HS-27A (cell line): ENCODE data around the gene CPLX3.

ENCODE experiments used
- DNase-seq: peaks from one replicate; pipeline ENCODE4 v3.0.0-alpha.2; 2012; ENCODE audit warnings: low read depth, missing footprints

CPLX3 gene

GRCh38 chr15:74844319-74845207 is 18.1 kb downstream of the CPLX3 start:
- DNase-seq: no peak

DNA sequence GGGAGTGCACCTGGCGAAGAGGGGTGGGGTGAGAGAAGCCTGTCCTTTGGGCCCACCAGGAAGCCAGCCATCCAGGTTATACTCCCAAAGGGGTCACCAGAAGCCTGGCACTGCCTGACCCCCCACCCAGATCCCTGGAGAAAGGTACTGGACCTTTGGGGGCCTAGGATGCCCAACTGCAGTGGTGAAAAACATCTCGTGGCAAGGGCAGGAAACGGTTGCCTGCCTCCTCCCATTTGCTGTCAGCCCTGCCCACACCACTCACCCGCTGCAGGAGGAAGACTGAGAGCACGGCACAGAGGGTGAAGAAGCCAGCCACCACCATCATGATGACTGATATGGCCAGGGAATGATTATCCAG is 18.8 kb downstream of the CPLX3 start:
- DNase-seq: no peak

- DNase-seq: no peak
Observed at GRCh38 chr15:74845581-74845980, 19.2 kb downstream of the CPLX3 start.

GRCh38 chr15:74847432-74847831 is 21.0 kb downstream of the CPLX3 start:
- no peak for DNase-seq

- no peak for DNase-seq
Observed at GRCh38 chr15:74850393-74850792, 24.0 kb downstream of the CPLX3 start.

GRCh38 chr15:74851960-74852359 is 25.5 kb downstream of the CPLX3 start:
- DNase-seq: no peak

GRCh38 chr15:74854453-74855022 is 28.1 kb downstream of the CPLX3 start:
- no peak for DNase-seq

GRCh38 chr15:74855857-74856256 is 29.4 kb downstream of the CPLX3 start:
- DNase-seq: no peak

GRCh38 chr15:74856537-74856936 is 30.1 kb downstream of the CPLX3 start:
- DNase-seq: no peak

- DNase-seq: no peak
Observed at GRCh38 chr15:74857082-74857655, 30.7 kb downstream of the CPLX3 start.

- no peak for DNase-seq
Observed at GRCh38 chr15:74857671-74858368, 31.4 kb downstream of the CPLX3 start.

- DNase-seq: no peak
Observed at GRCh38 chr15:74858369-74858740, 31.9 kb downstream of the CPLX3 start.

GRCh38 chr15:74863239-74864056 is 37.0 kb downstream of the CPLX3 start:
- no peak for DNase-seq

DNA sequence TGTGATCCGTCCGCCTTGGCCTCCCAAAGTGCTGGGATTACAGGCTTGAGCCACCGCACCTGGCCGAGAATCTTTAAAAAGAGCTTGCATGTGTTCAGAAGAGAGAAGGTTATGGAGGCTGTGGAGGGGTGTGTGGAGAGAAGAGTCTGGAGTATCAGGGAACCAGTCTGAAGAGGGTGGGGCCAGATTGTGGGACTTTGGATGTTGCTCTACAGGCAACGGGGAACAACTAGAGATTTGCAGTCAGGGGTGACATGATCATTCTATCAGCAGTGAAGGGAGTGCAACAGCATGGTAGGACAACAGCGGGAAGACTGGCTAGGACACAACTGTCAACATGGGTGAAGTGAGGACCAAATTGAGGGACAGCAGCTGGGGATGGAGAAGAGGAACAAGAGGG is 37.9 kb downstream of the CPLX3 start:
- DNase-seq: no peak

DNA sequence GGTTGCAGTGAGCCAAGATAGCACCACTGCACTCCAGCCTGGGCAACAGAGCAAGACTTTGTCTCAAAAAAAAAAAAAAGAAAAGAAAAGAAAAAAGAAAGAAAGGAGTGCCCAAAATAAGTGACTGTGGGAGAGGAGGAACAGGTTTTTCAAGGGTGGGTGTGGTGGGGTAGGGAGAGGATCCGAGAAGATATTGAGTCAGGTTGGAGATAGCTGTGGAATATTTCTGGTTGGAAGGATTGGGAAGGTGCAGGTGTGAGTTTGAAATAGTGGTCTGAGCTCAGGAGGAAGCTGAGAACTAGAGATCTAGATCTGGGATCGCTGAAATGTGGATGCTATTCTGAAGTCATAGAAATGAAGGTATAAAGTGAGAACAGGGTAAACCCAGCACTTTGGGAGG is 38.9 kb downstream of the CPLX3 start:
- DNase-seq: no peak

- DNase-seq: no peak
Observed at GRCh38 chr15:74866090-74866489, 39.7 kb downstream of the CPLX3 start.

DNA sequence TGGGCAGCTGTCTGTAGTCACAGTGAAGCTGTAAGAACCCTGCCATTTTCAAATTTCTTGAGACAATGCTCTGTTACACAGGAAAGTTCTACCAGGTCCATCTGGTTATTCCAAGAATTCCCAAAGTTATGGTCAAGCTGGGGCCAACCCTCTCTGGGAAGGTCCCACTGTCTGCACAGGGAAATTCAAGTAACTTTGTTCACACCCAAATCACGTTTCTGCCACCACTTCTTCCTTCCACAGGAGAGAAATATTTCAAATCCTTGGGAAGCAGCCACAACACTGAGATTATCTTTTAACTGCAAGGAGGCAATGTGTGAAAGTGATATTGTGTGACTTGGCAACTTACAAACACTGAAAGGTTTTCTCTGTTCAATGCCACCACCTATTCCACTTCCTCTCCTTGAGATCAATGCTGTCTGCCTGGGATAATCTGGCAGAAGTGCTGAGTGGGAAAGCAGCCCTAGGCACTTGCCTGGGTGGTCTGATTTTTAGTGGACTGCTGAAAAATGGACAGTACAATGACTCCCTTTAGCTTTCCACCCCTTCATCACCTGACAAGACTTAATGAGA is 41.1 kb downstream of the CPLX3 start:
- DNase-seq: no peak

GRCh38 chr15:74868059-74868458 is 41.6 kb downstream of the CPLX3 start:
- DNase-seq: no peak

- no peak for DNase-seq
Observed at GRCh38 chr15:74869372-74869725, 42.9 kb downstream of the CPLX3 start.

GRCh38 chr15:74869726-74870407 is 43.4 kb downstream of the CPLX3 start:
- DNase-seq: no peak
